ENCODE measurements around the gene TFCP2.

DNA sequence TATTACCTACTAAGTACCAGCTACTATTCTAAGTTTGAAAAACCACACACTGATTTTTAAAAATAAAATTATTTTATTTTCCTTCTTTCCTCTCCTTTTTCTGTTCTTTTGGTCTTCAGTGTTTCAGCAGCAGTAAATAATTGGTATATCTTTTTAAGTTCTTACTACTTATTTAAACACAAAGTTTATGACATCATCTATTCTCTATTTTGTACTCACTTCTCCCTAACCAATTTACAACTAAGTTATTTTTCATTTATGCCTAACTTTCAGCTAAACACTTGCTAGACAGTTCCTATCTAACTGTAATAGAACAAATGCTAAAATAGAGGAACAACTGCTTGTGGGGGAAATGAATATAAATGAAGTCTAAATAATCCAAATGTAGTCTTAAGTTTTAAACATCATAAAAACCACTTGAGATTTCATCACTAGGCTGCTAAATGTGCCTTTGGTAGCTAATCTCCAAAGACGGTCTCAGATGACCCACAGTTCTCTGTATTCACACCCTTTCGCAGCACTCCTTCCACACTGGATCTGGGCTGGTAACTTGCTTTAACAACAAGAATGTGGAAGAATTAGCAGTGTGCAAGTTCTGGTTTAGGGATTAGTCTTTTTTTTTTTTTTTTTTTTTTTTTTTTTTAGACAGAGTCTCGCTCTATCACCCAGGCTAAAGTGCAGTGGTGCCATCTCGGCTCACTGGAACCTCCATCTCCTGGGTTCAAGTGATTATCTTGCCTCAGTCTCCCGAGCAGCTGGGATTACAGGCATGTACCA lies 41.0 kb downstream of the TFCP2 start:
- TF ChIP-seq, protein P1, sequence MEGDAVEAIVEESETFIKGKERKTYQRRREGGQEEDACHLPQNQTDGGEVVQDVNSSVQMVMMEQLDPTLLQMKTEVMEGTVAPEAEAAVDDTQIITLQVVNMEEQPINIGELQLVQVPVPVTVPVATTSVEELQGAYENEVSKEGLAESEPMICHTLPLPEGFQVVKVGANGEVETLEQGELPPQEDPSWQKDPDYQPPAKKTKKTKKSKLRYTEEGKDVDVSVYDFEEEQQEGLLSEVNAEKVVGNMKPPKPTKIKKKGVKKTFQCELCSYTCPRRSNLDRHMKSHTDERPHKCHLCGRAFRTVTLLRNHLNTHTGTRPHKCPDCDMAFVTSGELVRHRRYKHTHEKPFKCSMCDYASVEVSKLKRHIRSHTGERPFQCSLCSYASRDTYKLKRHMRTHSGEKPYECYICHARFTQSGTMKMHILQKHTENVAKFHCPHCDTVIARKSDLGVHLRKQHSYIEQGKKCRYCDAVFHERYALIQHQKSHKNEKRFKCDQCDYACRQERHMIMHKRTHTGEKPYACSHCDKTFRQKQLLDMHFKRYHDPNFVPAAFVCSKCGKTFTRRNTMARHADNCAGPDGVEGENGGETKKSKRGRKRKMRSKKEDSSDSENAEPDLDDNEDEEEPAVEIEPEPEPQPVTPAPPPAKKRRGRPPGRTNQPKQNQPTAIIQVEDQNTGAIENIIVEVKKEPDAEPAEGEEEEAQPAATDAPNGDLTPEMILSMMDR (IDR thresholded peaks at IDR 0.05) = no peak
- no peak for TF ChIP-seq POLR2A (IDR thresholded peaks at IDR 0.05)
- no peak for TF ChIP-seq POLR2AphosphoS5 (IDR thresholded peaks at IDR 0.05)
- TF ChIP-seq EP300 (IDR thresholded peaks at IDR 0.05) = no peak

Measured in suprapubic skin (tissue), 4 donors.